H9 (cell line): Measurements from ENCODE around the gene OR9Q2. TPM values are rescaled to one million over a fixed set of nuclear protein-coding genes. Genes with fewer than 3 reads are reported as not detected.

Experiments used
- DNase-seq: peaks from one replicate; pipeline ENCODE4 v3.0.0-alpha.2; 2017
- H2AFZ ChIP-seq: one replicate; pipeline ENCODE4 v1.6.1; 2013; ENCODE audit warnings: mild to moderate bottlenecking, low read length, control low read depth, moderate library complexity
- H2AK5ac ChIP-seq: 2 replicates; pipeline ENCODE4 v1.6.1; 2013; ENCODE audit warnings: low read length, control low read depth, mixed read lengths; ENCODE audit not compliant: insufficient read length
- H2BK120ac ChIP-seq: one replicate; pipeline ENCODE4 v1.6.1; 2013; ENCODE audit warnings: low read depth, mild to moderate bottlenecking, low read length, control low read depth, inconsistent platforms; ENCODE audit not compliant: poor library complexity, severe bottlenecking
- H2BK12ac ChIP-seq: 2 replicates; pipeline ENCODE4 v1.6.1; 2013; ENCODE audit warnings: low read length, control low read depth, mixed read lengths, low read depth; ENCODE audit not compliant: insufficient read length
- H2BK15ac ChIP-seq: 2 replicates; pipeline ENCODE4 v1.6.1; 2013; ENCODE audit warnings: low read depth, low read length, control low read depth
- H2BK20ac ChIP-seq: one replicate; pipeline ENCODE4 v1.6.1; 2013; ENCODE audit warnings: low read depth, mild to moderate bottlenecking, low read length, control low read depth, inconsistent platforms; ENCODE audit not compliant: poor library complexity, severe bottlenecking
- H2BK5ac ChIP-seq: 2 replicates; pipeline ENCODE4 v1.6.1; 2013; ENCODE audit warnings: low read length, control low read depth, mixed read lengths; ENCODE audit not compliant: insufficient read length
- H3K14ac ChIP-seq: 2 replicates; pipeline ENCODE4 v1.6.1; 2013; ENCODE audit warnings: low read length, control low read depth; ENCODE audit not compliant: insufficient read depth
- H3K18ac ChIP-seq: 2 replicates; pipeline ENCODE4 v1.6.1; 2013; ENCODE audit warnings: low read depth, mild to moderate bottlenecking, mixed read lengths, low read length, control low read depth; ENCODE audit not compliant: insufficient read length
- H3K23ac ChIP-seq: 2 replicates; pipeline ENCODE4 v1.6.1; 2013; ENCODE audit warnings: low read length, control low read depth, mixed read lengths, low read depth; ENCODE audit not compliant: insufficient read length
- H3K23me2 ChIP-seq: 2 replicates; pipeline ENCODE4 v1.6.1; 2013; ENCODE audit warnings: low read depth, mild to moderate bottlenecking, mixed read lengths, low read length, control low read depth; ENCODE audit not compliant: insufficient read length, poor library complexity, severe bottlenecking
- H3K27ac ChIP-seq: 2 replicates; pipeline ENCODE4 v1.5.1; 2013; ENCODE audit warnings: low read length, control low read depth, mixed read lengths, low read depth; ENCODE audit not compliant: insufficient read length
- H3K27me3 ChIP-seq: 2 replicates; pipeline ENCODE4 v1.6.1; 2013; ENCODE audit warnings: low read length, control low read depth, inconsistent platforms; ENCODE audit not compliant: insufficient read depth
- H3K4ac ChIP-seq: 2 replicates; pipeline ENCODE4 v1.6.1; 2013; ENCODE audit warnings: low read depth, mild to moderate bottlenecking, control low read depth, inconsistent platforms, low read length, moderate library complexity
- H3K4me1 ChIP-seq: 2 replicates; pipeline ENCODE4 v1.6.1; 2013; ENCODE audit warnings: low read length, control low read depth, inconsistent platforms; ENCODE audit not compliant: insufficient read depth
- H3K4me2 ChIP-seq: 2 replicates; pipeline ENCODE4 v1.6.1; 2013; ENCODE audit warnings: low read length, control low read depth, mixed read lengths; ENCODE audit not compliant: insufficient read length, insufficient read depth
- H3K56ac ChIP-seq: 2 replicates; pipeline ENCODE4 v1.6.1; 2013; ENCODE audit warnings: low read depth, mild to moderate bottlenecking, mixed read lengths, low read length, control low read depth; ENCODE audit not compliant: insufficient read length
- H3K79me1 ChIP-seq: 2 replicates; pipeline ENCODE4 v1.6.1; 2013; ENCODE audit warnings: low read depth, mild to moderate bottlenecking, moderate library complexity, low read length, control low read depth, inconsistent platforms; ENCODE audit not compliant: insufficient read depth, poor library complexity, severe bottlenecking
- H3K79me2 ChIP-seq: 2 replicates; pipeline ENCODE4 v1.6.1; 2013; ENCODE audit warnings: low read length, control low read depth, inconsistent platforms; ENCODE audit not compliant: insufficient read depth
- H3K9ac ChIP-seq: 2 replicates; pipeline ENCODE4 v1.6.1; 2013; ENCODE audit warnings: low read length, control low read depth, mixed read lengths; ENCODE audit not compliant: insufficient read length; ENCODE audit errors: extremely low read depth
- H3K9me3 ChIP-seq: one replicate; pipeline ENCODE4 v1.6.1; 2013; ENCODE audit warnings: low read depth, low read length, inconsistent platforms; ENCODE audit not compliant: control insufficient read depth
- H3T11ph ChIP-seq: one replicate; pipeline ENCODE4 v1.6.1; 2013; ENCODE audit warnings: mild to moderate bottlenecking, low read length, control low read depth, inconsistent platforms
- H4K20me1 ChIP-seq: one replicate; pipeline ENCODE4 v1.6.1; 2013; ENCODE audit not compliant: control insufficient read depth, insufficient read length, insufficient read depth
- H4K5ac ChIP-seq: 2 replicates; pipeline ENCODE4 v1.6.1; 2013; ENCODE audit warnings: low read depth, mild to moderate bottlenecking, mixed read lengths, low read length, control low read depth; ENCODE audit not compliant: insufficient read length
- H4K8ac ChIP-seq: replicated peaks from 2 replicates; pipeline ENCODE4 v1.6.1; 2013; ENCODE audit warnings: low read length, control low read depth, mixed read lengths, low read depth; ENCODE audit not compliant: insufficient read length
- H4K91ac ChIP-seq: 2 replicates; pipeline ENCODE4 v1.6.1; 2013; ENCODE audit warnings: low read depth, mild to moderate bottlenecking, moderate library complexity, mixed read lengths, low read length, control low read depth; ENCODE audit not compliant: insufficient read length
- H3K27ac Mint-ChIP-seq, 3 experiments: 2 replicates in 2 of 3; 3 replicates in 1 of 3; pipeline ENCODE4 v1.8.0; 2020 to 2021; ENCODE audit warnings: mixed read lengths in 3 of 3, mild to moderate bottlenecking in 1 of 3, moderate library complexity in 1 of 3
- H3K27me3 Mint-ChIP-seq: 2 replicates; pipeline ENCODE4 v1.8.0; 2021; ENCODE audit warnings: low read depth, mild to moderate bottlenecking, moderate library complexity, mixed read lengths
- H3K36me3 Mint-ChIP-seq, 3 experiments: 2 replicates in 2 of 3; 3 replicates in 1 of 3; pipeline ENCODE4 v1.8.0; 2020 to 2021; ENCODE audit warnings: low read depth in 3 of 3, mixed read lengths in 3 of 3; ENCODE audit not compliant: insufficient read depth in 1 of 3
- H3K4me1 Mint-ChIP-seq, 2 experiments: 2 replicates each; pipeline ENCODE4 v1.8.0; 2020; ENCODE audit warnings: mixed read lengths in 2 of 2
- H3K4me3 Mint-ChIP-seq, 2 experiments: 2 replicates in 1 of 2; 3 replicates in 1 of 2; pipeline ENCODE4 v1.8.0; 2020 to 2021; ENCODE audit warnings: mild to moderate bottlenecking in 2 of 2, mixed read lengths in 2 of 2, moderate library complexity in 1 of 2
- H3K9me3 Mint-ChIP-seq, 2 experiments: 2 replicates in 1 of 2; 3 replicates in 1 of 2; pipeline ENCODE4 v1.8.0; 2020; ENCODE audit warnings: mild to moderate bottlenecking in 2 of 2, mixed read lengths in 2 of 2, moderate library complexity in 1 of 2
- WGBS: extraction: QIAGEN DNeasy Blood & Tissue Kit; methylation state at CpG from one replicate; pipeline ENCODE4 v1.1.7; 2013; ENCODE audit warnings: missing lambda C conversion rate, low lambda C conversion rate, mixed read lengths; ENCODE audit not compliant: insufficient read length; ENCODE audit errors: extremely low coverage; 5-methylcytosine and 5-hydroxymethylcytosine counted together
- total RNA-seq: library from RNA; stranded (reverse); gene quantifications from 2 replicates; pipeline ENCODE4 v1.2.1, GENCODE V29; 2021
- TF ChIP-seq, protein P1 (sequence below): fragments of 200-600 bp; sonication (generic); conservative IDR thresholded peaks from 3 replicates; pipeline ENCODE4 v1.8.0; 2021; ENCODE audit warnings: antibody characterized with exemption, mild to moderate bottlenecking

OR9Q2 gene
- total RNA-seq, 1 experiment from 2014 or later, result not detected

DNA sequence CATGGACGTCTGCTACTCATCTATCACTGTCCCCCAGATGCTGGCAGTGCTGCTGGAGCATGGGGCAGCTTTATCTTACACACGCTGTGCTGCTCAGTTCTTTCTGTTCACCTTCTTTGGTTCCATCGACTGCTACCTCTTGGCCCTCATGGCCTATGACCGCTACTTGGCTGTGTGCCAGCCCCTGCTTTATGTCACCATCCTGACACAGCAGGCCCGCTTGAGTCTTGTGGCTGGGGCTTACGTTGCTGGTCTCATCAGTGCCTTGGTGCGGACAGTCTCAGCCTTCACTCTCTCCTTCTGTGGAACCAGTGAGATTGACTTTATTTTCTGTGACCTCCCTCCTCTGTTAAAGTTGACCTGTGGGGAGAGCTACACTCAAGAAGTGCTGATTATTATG lies 9.2 kb upstream of the OR9Q2 start:
- no peaks in the 10 kb centered on the region for H3K36me3 Mint-ChIP-seq
- no CpG with 5 or more reads among the region's 7 CpGs for WGBS
- H3K9me3 Mint-ChIP-seq, result no peaks in the 10 kb centered on the region

More for the DNA sequence above, 9.2 kb upstream of the OR9Q2 start:
- Mint-ChIP-seq H3K27ac (no peak overlapping the region), H3K4me1 (peaks cover 4 to 5% of the 10 kb centered on the region in 2 experiments), H3K27me3 (no peaks in the 10 kb centered on the region), H3K4me3 (no peak overlapping the region)
- H3K79me2 ChIP-seq, result no peaks in the 10 kb centered on the region
- no peak overlapping the region for H3K23ac ChIP-seq
- H3K23me2 ChIP-seq, result no peaks in the 10 kb centered on the region
- H3T11ph ChIP-seq, result no peak overlapping the region
- TF ChIP-seq, protein P1, sequence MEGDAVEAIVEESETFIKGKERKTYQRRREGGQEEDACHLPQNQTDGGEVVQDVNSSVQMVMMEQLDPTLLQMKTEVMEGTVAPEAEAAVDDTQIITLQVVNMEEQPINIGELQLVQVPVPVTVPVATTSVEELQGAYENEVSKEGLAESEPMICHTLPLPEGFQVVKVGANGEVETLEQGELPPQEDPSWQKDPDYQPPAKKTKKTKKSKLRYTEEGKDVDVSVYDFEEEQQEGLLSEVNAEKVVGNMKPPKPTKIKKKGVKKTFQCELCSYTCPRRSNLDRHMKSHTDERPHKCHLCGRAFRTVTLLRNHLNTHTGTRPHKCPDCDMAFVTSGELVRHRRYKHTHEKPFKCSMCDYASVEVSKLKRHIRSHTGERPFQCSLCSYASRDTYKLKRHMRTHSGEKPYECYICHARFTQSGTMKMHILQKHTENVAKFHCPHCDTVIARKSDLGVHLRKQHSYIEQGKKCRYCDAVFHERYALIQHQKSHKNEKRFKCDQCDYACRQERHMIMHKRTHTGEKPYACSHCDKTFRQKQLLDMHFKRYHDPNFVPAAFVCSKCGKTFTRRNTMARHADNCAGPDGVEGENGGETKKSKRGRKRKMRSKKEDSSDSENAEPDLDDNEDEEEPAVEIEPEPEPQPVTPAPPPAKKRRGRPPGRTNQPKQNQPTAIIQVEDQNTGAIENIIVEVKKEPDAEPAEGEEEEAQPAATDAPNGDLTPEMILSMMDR, result no peak
- H3K4ac ChIP-seq, result no peak overlapping the region
- no peaks in the 10 kb centered on the region for H4K20me1 ChIP-seq
- no peaks in the 10 kb centered on the region for H3K4me1 ChIP-seq
- no peaks in the 10 kb centered on the region for H3K9me3 ChIP-seq
- H2BK15ac ChIP-seq, result no peak overlapping the region
- no peak overlapping the region for H3K14ac ChIP-seq
- no peak overlapping the region for H3K4me2 ChIP-seq
- DNase-seq, result no peak
- H3K27me3 ChIP-seq, result no peaks in the 10 kb centered on the region
- no peaks in the 10 kb centered on the region for H3K79me1 ChIP-seq
- no peak overlapping the region for H2BK5ac ChIP-seq
- H2AK5ac ChIP-seq, result no peak overlapping the region
- no peak overlapping the region for H3K27ac ChIP-seq
- no peak overlapping the region for H2BK20ac ChIP-seq
- H2AFZ ChIP-seq, result no peak overlapping the region
- no peak overlapping the region for H4K5ac ChIP-seq
- H3K18ac ChIP-seq, result no peak overlapping the region
- H4K8ac ChIP-seq, result no peak overlapping the region
- H3K9ac ChIP-seq, result no peak overlapping the region
- H4K91ac ChIP-seq, result no peak overlapping the region
- no peak overlapping the region for H2BK12ac ChIP-seq
- H2BK120ac ChIP-seq, result no peak overlapping the region
- no peak overlapping the region for H3K56ac ChIP-seq
